Type B pancreatic cell (in vitro differentiated cells): ENCODE data around the gene SZRD1. TPM values are rescaled to one million over a fixed set of nuclear protein-coding genes. Genes with fewer than 3 reads are reported as not detected.
A peak's percentile ranks its signal among the peaks of the same experiment; 100 is the strongest.

ENCODE experiments used
- DNase-seq: peaks from one replicate; pipeline ENCODE4 v3.0.0; 2021; ENCODE audit warnings: mixed read lengths; ENCODE audit not compliant: unreplicated experiment; ENCODE audit errors: extremely low spot score
- H3K27ac Mint-ChIP-seq: 2 replicates; pipeline ENCODE4 v1.8.0; 2021; ENCODE audit warnings: mild to moderate bottlenecking, mixed read lengths
- H3K27me3 Mint-ChIP-seq: 2 replicates; pipeline ENCODE4 v1.8.0; 2021; ENCODE audit warnings: mixed read lengths
- H3K36me3 Mint-ChIP-seq: 2 replicates; pipeline ENCODE4 v1.8.0; 2021; ENCODE audit warnings: mixed read lengths
- H3K4me1 Mint-ChIP-seq: one replicate; pipeline ENCODE4 v1.8.0; 2021; ENCODE audit warnings: mixed read lengths; ENCODE audit not compliant: unreplicated experiment
- H3K4me3 Mint-ChIP-seq: 2 replicates; pipeline ENCODE4 v1.8.0; 2021; ENCODE audit warnings: mild to moderate bottlenecking, mixed read lengths
- H3K9me3 Mint-ChIP-seq: 2 replicates; pipeline ENCODE4 v1.8.0; 2021; ENCODE audit warnings: mixed read lengths
- total RNA-seq: library from RNA; stranded (reverse); gene quantifications from 2 replicates; pipeline ENCODE4 v1.2.1, GENCODE V29; 2021; ENCODE audit warnings: low replicate concordance
- TF ChIP-seq, protein P1 (sequence below): fragments of 200-600 bp; sonication (generic); conservative IDR thresholded peaks from 2 replicates; pipeline ENCODE4 v1.5.0; 2021; ENCODE audit warnings: antibody characterized with exemption, mild to moderate bottlenecking

Gene SZRD1
- total RNA-seq, 1 donor from 2014 or later: 127 TPM

DNA sequence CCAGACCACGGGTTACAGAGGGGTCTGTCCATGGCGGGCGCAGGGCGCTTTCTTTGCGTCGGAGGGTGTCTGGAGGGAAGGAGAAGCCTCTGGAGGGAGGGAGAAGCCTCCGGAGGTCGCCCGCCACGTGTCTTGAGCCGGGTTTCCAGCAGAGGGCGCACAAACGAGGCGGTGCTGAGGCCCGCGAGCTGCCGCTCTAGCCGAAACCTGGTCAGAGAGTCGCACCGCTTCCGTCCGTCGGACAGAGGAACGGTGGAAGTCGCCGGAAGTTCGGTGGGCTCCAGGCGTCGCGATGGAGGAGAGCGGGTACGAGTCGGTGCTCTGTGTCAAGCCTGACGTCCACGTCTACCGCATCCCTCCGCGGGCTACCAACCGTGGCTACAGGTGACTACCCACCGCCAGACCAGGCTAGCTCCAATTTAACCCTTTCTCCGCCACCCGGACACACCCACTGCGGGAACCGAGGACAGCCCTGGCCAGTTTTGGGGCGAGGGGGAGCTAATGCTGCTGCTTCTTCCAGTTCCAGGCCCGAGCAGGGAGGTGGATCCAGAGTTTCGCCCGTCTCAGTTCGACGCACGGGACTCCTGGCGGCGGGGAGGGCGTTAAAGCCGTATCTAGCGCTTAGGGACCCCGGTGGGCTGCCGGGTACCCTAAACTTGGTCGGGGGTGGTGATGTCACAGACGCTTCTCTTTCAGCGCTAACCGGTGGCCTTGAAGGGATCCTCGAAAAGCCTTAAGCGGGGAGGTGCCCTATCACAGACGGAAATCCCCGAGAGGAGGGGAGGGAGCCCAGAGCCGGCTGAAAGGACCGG is 73.6 kb downstream of the SZRD1 start, which contains the start of gene NECAP2:
Gene NECAP2 (plus strand): TSS at position 255 of the 812 bp plus-strand sequence. CDS start 38 bp downstream, at position 293.
- TF ChIP-seq, protein P1, sequence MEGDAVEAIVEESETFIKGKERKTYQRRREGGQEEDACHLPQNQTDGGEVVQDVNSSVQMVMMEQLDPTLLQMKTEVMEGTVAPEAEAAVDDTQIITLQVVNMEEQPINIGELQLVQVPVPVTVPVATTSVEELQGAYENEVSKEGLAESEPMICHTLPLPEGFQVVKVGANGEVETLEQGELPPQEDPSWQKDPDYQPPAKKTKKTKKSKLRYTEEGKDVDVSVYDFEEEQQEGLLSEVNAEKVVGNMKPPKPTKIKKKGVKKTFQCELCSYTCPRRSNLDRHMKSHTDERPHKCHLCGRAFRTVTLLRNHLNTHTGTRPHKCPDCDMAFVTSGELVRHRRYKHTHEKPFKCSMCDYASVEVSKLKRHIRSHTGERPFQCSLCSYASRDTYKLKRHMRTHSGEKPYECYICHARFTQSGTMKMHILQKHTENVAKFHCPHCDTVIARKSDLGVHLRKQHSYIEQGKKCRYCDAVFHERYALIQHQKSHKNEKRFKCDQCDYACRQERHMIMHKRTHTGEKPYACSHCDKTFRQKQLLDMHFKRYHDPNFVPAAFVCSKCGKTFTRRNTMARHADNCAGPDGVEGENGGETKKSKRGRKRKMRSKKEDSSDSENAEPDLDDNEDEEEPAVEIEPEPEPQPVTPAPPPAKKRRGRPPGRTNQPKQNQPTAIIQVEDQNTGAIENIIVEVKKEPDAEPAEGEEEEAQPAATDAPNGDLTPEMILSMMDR: peak; percentile 96
- Mint-ChIP-seq H3K27ac (peak within 1 kb of the TSS; percentile 87), H3K4me3 (peak within 1 kb of the TSS; percentile 94), H3K9me3 (no peaks in the 10 kb centered on the region), H3K36me3 (peaks cover 4% of the 10 kb centered on the region), H3K27me3 (no peaks in the 10 kb centered on the region), H3K4me1 (peaks cover 7% of the 10 kb centered on the region)
- peak; percentile 98 for DNase-seq

DNA sequence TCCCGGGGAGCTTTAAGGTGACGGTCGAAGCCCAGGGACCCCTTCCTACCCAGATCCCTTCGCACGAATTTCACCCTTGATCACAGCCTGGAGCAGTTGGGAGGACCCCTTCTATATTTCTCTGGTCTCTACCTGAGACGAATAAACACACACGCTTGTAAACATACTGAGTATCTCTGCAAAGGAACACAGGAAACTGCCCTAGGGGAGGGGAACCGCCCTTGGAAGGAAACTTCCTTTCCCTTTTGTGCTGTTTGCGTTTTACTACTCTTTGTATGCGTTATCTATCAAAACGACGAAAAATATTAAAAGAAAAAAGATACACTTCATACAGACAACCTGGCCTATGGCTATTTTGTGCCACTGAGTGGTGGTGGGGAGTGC is 74.2 kb downstream of the SZRD1 start:
- H3K27ac Mint-ChIP-seq: peak overlapping the region; percentile 87
- no peaks in the 10 kb centered on the region for H3K9me3 Mint-ChIP-seq
- H3K4me3 Mint-ChIP-seq: peak overlapping the region; percentile 94
- TF ChIP-seq, protein P1: no peak
- H3K27me3 Mint-ChIP-seq: no peaks in the 10 kb centered on the region
- H3K4me1 Mint-ChIP-seq: peaks cover 7% of the 10 kb centered on the region
- H3K36me3 Mint-ChIP-seq: peaks cover 4% of the 10 kb centered on the region
- no peak for DNase-seq

DNA sequence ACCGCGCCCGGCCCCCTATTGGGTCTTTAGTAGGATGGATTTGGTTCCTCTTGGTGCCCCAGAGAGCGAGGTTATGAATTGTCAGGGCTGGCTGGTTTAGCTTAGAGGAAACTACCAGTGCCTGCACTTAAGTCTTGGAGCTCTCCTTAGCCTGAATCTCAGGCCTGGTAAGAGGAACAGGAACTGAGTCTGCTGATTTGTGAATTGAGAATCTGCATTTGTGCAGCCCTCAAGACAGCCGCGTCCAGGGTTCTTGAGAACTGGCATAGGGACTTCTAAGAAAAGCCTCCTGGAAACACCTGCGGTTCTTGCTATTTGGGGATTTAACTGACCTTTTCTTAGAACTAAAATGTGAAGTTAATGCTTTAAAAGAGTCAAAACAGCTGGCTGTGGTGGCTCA is 75.2 kb downstream of the SZRD1 start:
- TF ChIP-seq, protein P1: no peak
- no peak for DNase-seq
- Mint-ChIP-seq H3K4me3 (peak overlapping the region; percentile 94), H3K27ac (no peak overlapping the region), H3K36me3 (peaks cover 4% of the 10 kb centered on the region), H3K4me1 (peaks cover 7% of the 10 kb centered on the region), H3K9me3 (no peaks in the 10 kb centered on the region), H3K27me3 (no peaks in the 10 kb centered on the region)

DNA sequence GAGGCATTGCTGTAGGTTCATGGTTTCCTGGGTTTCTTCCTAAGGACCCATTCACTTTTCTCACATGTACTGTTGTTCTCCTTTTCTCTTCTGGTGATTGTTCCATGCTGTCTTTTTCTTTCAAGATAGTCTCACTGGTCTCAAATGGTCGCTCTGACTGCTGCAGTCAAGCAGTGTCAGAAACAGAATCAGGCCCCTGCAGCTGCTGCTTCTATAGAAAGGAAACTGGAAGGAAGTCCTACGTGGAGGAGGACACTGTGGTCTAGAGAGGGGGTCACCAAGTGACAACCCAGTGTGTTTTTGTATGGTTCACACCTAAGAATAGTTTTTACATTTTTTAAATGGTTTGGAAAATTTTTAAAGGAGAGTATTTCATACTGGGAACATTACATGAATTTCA is 75.9 kb downstream of the SZRD1 start:
- Mint-ChIP-seq H3K4me1 (peaks cover 7% of the 10 kb centered on the region), H3K27ac (peak overlapping the region; percentile 37), H3K27me3 (no peaks in the 10 kb centered on the region), H3K9me3 (no peaks in the 10 kb centered on the region), H3K4me3 (peak overlapping the region; percentile 74), H3K36me3 (peaks cover 4% of the 10 kb centered on the region)
- no peak for DNase-seq
- TF ChIP-seq, protein P1: no peak

DNA sequence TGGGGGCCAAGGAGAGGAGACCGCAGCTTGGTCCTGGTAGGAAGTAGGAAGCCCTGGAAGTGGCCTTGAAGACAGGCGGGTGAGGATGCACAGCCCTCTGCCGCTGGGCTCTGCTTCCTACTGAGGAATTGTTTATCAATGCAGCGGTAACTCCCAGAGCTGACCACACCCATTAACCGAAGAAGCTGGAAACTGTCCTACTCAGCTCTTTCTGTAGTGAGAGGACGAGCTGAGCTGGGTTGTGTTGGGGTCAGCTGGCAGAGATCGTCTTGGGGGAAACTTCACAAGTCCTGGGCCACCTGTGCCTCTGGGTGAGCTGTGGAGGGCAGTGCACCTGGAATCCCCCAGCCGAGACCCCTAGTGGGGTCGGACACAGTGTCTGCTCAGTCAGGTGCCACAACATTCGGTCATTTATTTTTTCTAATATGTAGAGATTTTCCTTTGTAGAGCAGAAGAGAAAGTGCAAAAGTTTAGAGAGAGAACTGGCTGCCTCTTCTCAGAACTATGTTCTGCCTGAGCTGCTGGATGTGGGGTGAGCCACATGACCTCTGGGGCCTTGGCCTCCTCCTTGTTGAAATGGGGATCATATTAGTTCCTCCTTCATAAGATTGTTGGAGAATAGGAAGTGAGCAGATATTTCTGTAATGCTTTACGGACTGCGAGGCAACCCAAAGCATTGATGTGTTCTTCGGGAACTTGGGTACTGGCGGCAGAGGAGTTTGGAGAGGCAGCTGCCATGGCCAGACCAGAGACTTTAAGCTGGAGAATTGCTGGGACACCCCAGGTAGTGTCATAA is 77.1 kb downstream of the SZRD1 start:
- H3K27ac Mint-ChIP-seq: no peak overlapping the region
- no peaks in the 10 kb centered on the region for H3K9me3 Mint-ChIP-seq
- peaks cover 6% of the 10 kb centered on the region for H3K36me3 Mint-ChIP-seq
- no peak overlapping the region for H3K4me3 Mint-ChIP-seq
- H3K4me1 Mint-ChIP-seq: peaks cover 7% of the 10 kb centered on the region
- no peak for DNase-seq
- H3K27me3 Mint-ChIP-seq: no peaks in the 10 kb centered on the region
- TF ChIP-seq, protein P1: no peak
